Right renal pelvis (tissue), 4 donors: ENCODE data around the gene THAP3. TPM values are rescaled to one million over a fixed set of nuclear protein-coding genes. Genes with fewer than 3 reads are reported as not detected.

Source experiments
- DNase-seq, 4 donors: peaks; one replicate each; pipeline ENCODE4 v3.0.0-alpha.2; 2013; ENCODE audit warnings: low read depth in 4 of 4, low spot score in 3 of 4, missing footprints in 1 of 4
- polyA plus RNA-seq, 4 donors: library from polyadenylated mRNA; unstranded; fragments of 120-200 nt; gene quantifications; one replicate each; pipeline ENCODE4 v1.2.1, GENCODE V29; 2013; ENCODE audit not compliant: insufficient read length in 4 of 4

THAP3 gene
- polyA plus RNA-seq, 4 donors: 17.5 to 22.8 (median 19.2) TPM

DNA sequence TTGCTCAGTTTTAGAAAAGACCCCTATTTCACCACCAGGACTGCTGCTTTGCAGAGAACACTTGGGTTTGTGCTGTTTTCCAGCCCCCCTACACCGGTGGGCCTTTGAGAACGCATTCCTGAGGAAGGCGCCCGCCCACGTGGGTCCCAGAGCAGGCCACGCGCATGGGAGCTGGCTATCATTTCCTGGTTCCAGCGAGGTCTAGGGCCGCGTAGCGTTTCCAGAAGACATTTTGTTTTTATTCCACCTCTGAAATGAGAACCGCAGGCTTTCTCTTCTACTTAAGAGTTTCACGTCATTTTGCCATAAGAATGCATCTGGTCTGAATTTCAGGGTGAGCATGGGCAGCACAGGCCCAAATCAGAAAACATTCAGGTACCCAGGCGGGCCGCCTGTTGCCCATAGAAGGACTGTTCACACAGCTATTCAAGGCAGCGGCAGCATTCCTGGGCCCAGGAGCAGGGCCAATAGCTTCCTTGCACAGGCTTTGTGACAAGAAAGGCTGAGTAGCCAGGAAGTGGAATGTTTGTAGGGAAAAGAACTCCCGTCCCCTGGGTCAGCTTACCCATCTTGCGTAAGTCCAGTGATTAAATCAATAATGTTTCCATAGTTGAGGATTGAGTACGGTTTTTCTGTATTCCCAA is 20.6 kb upstream of the THAP3 start:
- DNase-seq: no peak

DNA sequence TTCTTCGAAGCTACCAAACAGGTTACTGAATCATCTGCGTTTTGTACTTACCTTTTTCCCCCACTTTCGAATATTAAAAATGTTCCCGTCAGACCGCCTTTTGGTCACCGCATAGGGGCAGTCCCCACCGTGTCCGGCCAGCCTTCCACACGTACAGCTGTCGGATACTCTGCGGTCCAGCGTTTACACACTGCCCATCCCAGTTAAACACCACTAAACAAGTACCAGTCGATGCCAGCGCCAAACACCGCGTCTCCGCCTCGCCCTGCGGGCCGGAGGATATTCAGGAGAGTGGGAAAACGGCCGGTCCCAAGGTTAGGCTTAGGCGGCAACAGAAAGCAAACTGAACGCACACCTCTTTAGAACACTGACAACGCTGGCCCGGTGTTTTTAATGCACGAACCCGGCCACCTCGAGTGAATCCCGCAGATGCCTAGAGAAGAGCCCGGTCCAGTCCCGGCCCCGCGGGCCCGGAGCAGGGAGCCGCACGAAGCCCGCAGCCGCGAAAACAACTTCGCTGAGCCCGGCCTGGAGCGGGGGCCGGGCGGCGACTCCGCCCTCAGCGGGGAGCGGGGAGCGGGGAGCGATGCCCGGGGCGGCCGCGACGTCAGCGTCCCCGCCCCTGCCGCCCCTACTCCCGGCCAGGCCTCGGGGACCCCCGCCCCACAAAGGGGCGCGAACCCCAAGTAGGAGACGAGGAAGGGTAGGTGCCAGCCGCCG is 11.9 kb upstream of the THAP3 start:
- DNase-seq: no peak

DNA sequence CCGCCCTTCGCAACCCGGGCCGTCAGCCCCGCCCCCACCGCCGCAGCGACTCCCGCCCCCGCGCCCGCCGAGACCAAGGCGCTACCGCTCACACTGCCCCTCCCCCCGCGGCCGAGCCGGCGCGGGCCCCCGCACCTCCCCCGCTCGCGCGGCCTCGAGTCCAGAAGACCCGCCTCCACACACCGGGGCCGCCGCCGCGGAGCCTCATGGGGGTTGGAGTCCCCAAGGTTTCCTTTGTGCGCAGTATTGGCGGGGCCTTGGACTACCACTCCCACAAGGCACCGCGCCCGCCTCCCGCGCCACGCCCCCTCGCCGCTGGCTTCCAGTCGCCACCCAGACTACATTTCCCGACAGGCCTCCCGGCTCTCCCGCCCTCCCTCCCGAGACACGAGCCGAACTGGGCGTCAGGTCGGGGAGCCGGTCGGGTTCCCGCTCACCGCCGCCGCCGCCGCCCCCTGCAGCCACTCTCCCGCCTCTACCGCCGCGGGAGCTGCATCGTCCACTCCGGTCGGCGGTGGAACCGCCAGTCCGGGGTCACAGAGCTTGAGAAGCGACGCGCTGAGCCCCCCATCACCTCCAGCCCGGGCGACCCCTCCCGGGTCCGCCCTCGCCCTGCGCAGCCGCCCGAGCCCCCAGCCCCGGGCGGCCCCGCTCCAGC is 11.2 kb upstream of the THAP3 start, which contains the start of gene PHF13:
TSS of gene PHF13 (plus strand) at position 371 of the 658 bp plus-strand sequence. CDS start 336 bp downstream, outside the sequence.
- DNase-seq: peak; percentile 92 to 97 (median 97)

DNA sequence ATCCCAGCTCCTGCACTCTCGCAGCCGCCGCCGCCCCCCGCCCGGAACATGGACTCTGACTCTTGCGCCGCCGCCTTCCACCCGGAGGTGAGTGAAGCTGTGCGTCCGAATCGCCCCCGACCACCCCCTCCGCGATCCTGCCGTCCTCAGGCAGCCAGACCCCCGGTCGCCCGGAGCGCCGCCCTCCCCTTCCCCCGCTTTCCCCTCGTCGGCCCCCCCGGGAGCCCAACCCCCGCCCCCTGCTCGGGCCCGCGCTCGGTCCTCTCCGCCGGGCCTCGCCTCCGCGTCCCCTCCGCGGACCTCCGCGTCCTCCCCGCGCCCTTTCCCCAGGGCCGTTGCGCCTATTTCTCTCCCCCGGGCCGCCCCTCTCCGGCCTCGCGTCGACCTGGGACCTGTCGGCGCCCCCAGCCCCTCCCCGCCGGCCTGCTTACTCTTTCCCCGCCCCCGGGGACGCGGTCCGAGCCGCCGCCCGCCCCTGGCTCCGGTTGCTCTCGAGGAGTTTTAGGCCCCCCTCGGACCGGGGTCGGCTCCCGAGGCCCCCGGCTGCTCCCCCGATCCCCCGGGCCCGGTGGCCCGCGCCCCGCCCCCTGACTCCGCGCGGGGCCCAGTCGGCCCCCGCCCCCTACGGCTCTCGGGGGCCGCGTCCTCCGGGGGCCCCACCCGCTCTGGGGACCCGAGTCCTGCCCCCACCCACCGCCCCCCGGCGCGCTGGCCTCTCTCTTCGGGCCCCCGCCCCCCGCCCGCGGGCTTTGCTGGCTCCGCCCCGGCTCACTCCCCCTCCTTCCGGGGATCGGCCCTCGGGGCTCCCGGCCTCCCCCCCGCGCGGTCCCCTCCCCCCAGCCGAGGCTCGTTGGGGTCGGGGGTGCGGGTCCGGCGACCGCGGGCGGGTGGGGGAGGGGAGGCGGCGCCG is 10.4 kb upstream of the THAP3 start:
- DNase-seq: no peak

DNA sequence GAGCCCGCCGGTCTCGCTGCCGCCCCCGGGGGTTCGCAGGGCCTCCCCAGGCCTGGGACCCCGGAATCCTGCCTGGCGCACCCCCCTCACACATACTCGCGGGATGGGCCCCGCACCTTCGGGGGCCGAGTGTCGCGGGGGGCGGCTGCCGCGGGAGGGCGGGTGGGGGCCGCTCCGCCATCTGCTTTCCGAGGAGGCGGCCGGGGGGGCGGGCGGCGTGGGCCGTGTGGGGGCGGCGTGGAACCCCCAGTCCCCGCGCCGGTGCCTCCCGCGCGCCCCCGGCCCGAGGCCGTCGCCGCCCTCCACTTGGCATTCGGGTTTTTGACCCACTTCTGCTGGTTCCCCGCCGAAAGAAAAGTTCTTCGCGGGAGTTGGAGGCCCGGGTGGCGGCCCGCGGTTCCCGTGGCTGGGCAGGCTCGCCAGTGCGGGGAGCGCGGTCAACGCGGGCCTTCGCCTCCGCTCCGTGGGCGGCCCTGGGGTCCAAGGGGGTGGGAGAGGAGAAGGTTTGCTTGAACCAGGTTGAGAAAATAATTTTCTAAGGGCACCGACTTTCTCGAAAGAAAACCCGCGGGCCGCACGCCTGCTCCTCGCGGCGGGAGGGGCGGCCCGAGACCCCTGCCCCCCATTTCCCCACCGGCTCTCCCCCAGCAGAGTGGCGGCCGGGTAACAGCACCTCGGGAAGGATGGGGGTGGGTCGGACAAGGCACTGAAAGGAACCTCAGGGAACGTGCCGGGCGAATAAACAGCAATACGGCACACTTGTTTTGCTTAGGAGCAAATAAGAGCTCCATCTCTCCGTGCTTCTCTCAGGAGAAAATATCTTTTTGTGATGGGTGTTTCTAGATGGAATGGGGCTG is 9.5 kb upstream of the THAP3 start:
- DNase-seq: no peak

DNA sequence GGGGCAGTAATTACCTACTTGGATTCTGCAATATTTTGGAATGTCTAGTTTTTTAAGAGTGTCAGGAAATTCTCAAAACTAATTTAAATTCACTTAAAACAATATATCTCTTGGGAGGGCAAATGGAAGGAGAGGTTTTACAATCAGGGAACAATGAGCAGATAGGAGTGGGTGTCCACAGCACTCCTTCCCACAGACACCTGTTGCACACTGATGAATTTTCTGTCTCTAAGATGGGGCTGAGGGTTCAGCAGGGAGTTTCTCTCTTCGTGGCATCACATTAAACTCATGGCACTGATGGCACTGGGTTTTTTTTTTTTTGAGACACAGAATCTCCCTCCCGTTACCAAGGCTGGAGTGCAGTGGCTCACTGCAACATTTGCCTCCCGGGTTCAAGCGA is 5.6 kb upstream of the THAP3 start:
- no peak for DNase-seq

DNA sequence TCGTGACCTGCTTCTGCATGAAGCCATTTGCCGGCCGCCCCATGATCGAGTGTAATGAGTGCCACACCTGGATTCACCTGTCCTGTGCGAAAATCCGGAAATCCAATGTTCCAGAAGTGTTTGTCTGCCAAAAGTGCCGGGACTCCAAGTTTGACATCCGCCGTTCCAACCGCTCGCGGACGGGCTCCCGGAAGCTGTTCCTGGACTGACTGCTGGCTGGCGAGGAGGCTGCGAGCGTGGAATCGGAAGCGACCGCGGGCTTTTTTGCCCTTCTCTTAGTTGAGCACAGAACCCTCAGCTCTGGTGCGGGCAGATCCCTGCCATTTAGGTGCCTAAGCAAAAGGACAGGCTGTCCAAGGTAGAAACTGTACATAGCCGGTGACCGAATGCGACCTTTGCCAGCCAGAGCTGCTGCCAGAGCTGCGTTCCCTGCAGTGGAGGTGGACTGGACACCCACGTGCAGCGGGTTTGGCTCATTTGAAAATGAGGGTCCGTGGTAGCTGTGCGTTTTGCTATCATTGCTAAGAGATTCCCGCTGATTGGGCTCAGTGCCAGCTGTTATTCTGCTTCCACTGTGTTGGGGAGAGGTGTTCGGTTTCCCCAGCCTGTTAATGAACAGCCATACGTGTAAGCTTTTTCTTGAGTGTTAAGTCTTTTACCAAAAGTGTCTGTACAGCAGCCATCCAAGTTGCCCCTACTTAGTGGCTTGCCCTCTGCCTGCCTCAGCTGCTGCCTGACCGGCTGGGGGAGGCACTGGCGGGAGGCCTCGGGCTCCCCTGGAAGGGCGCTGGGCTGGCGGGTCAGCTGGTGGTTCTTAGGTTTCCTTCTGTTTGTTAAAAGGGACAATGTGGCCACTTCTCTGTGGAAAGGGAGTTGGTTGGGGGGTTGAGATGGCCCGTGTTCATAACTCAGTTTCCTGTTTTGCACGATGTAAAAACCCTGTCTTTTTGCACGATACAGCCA is 3.0 kb upstream of the THAP3 start:
- no peak for DNase-seq

DNA sequence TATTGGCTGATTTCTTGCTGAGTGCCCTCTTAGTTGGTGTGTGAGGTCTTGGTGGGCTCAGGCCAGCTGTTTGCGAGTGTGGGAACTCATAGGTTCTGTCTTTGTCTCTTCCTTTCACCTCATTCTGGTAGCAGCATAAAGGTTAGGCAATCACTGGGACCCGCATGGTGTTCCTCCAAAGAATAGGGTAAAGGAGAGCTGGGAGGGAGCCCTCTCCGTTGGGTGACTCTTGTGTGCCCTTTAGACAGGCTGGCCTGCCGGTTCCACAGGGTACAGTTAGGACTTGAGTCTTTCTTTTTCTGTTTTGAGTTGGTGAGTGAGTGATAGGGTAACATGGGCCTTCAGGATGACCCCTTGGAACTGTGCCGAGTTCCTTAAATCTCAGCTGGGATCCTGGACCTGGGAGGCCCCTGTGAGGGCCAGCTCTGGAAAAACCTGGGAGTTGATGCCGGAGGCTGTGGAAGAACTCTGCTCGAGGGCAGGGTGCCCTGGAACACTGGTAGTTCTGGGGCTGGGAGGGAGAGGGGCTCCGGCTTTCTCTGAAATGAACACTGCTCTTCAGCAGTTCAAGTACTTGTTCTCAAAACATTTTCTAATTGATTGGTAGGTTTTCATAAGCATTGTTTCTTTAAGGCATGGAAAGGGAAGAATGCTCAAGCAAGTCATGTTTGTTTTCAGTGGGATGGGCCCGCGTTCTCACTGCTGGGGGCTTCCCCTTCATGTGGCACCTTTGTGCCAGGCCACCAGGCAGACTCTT is 2.1 kb upstream of the THAP3 start:
- DNase-seq: no peak

DNA sequence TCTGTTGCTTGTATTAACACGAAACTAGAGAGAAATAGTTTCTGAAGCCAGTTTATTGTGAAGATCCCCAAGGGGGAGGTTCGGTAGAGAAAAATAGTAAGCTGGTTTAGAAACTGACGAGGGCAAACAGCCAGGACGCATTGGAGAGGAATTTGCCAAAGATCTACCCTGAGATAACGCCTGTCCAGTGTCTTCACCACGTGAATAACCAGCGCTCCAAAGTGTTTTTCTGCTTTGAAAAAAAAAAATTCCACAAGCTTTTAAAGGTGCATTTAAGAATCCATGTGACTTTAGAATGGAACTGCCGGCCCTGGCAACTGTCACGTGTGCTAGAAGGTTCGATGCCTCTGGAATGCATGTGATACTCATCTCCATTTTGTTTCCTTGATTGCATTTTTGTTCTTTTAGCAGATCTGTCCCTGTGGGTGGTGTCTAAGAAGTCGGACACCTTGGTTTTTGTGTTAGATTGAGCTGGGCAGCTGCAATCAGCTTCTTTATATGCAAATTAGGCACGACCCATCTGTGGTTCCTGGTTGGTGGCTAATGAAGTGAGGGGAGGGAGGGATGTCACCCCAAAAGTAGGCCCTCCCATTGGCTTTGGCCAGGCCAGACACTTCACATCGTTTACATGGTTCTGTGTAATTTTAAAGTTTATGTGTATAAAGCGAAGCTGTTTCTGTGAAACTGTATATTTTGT is 1.3 kb upstream of the THAP3 start:
- no peak for DNase-seq

DNA sequence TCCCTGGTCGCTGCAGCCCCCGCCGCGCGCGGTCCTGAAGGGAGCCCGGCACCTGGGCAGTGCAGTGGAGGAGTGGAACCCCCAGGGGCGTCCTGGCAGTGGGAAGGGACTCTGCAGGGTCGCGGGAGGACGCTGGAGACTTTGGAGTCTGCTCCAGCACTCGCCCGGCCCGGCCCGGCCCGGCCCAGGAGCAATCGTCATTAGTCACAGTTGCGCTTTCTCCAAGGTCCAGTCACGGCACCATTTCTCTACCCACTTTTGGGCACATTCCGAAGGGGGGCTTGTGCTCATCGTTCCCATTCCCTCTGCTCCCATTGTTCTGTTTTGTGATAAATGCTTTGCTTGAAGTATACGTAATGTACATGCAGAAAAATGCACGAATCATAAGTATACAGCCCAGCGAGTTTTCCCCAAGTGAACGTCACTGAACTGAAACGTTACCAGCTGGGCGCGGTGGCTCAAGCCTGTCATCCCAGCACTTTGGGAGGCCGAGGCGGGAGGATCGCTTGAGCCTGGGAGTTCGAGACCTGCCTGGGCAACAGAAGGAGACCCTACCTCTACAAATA is 999 bp downstream of the THAP3 start:
- no peak for DNase-seq

DNA sequence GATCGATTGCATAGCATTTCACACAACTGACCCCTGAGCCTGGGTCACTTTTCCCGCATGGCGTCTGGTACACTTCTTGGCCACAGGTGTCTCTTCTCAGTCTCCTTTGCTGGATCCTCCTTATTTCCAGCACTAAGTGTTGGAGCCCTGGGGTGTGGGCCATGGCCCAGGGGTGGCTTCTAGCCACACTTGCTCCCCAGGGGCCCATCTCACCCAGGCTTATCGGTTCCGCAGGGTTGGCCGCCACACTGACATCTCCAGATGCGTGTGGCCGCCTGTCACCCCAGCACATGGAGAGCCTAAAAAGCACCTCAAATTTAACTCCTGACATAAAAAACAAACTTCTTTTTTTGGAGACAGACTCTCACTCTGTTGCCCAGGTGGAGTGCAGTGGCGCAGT is 2.4 kb downstream of the THAP3 start:
- DNase-seq: no peak

DNA sequence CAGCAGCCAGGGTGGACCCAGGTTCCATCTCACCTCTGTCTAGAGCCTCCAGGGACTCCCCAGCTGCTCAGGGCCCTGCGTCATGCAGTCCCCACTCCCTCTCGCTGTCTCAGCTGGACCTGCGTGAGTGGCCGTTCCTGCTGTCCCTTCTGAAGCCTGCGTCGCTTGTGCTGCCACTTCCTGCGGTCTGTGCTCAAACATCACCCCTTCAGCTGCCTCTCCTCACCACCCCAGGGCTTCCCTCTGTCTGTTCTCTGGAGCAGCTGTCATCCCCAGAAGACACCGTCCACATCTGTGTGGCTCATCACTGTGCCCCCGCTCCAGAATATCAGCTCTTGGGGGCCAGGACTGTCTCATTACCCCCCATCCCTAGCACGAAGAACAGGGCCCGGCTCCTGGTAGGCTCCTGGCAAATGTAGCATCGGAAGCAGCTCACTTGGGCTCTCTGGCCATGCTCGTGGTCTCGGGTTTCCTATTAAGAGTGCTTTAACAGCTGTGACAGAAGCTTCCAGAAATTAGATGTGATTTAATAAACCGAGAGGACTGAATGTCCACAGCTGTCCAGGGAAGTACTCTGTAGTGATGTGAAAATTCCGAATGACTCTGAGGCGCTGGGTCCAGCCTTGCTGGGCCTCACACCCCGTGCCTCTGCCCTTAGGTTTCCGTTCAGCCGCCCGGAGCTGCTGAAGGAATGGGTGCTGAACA is 3.3 kb downstream of the THAP3 start:
- no peak for DNase-seq

DNA sequence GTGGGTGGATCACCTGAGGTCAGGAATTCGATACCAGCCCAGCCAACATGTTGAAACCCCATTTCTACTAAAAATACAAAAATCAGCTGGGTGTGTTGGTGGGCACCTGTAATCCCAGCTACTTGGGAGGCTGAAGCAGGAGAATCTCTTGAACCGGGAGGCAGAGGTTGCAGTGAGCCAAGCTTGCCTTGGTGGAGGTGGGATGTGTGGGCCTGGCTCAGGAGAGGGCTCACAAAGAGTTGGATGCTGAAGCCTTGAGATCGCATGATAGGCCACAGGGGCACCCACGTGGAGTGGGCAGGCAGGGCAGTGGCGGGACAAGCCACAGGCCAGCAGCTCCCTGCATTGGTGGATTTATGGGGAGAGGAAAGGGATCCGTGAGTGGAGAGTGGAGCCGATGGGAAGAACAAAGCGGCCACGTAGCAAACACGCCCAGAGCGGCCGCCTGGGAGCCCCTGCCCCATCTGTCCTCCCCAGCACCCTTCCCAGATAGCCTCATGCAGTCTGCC is 4.4 kb downstream of the THAP3 start:
- DNase-seq: no peak

DNA sequence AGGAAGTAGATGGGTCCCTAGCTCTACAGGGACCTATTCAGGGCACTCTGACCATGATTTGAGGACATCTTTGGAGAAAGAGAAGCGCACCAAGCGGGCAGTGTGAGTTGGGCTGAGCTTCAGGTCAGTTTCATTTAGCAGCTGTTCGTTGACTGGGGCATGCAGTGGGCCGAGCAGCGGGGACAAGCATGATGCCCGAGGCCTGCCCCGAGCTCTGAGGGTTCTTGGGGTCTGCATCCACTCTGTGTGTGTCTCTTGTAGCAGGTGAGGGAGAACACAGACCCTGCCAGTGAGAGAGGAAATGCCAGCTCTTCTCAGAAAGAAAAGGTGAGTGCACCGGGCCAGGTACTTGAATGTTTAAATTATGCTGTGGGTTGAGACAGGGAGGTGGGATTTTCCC is 5.4 kb downstream of the THAP3 start:
- DNase-seq: no peak

DNA sequence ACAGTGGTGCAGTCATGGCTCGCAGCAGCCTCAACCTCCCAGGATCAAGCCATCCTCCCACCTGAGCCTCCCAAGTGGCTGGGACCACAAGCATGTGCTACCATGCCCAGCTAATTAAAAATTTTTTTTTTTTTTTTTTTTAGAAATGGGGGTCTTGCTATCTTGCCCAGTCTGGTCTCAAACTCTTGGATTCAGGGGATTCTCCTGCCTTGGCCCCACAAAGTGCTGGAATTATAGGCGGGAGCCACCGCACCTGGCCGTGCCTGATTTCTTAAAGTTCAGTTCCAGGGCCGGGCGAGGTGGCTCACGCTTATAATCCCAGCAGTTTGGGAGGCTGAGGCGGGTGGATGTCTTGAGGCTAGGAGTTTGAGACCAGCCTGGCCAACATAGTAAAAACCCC is 6.4 kb downstream of the THAP3 start:
- no peak for DNase-seq
